Eye (tissue), 1 donor: Measurements from ENCODE around the gene PPT2.
"Not testable (repeated sequence)": the region's sequence is repeated elsewhere in the genome, so short reads cannot be mapped to it uniquely, and the experiment has no call there.

Experiments
- DNase-seq: peaks from one replicate; pipeline ENCODE4 v3.0.0-alpha.2; 2015

The PPT2 gene

DNA sequence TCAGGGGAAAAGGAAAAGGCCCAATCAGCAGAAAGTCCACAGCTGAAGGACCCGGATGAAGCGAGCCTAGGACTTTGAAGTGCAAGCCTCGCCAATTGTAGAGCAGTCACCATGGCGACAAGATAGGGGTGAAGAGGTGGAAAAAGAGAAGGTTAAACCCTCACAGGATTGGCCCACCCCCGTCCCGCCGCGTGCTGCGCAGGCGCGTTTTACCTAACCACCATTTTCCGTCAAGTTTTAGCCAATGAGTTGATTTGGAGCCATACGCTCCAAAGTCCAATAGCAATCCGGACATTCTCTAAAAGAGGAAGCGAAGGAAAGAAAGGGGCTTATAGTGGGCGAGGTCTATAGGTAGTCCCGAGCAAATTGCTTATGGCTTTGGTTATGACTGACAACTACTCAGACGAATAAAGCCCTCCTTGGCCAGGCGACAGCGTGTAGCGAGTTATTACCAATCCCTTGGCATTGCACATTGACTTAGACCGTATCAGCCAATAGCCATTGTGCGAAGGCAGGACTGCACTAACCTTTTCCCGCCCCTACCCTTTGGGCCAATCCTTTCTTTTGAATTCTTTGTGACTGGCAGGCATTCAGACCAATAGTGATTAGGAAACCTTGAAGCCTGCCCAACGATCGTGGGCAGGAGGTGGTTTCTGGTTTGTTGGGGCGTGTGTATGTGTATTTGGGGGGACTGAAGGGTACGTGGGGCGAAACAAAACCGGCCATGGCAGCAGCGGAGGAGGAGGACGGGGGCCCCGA lies 24.0 kb downstream of the PPT2 start, which contains the start of gene RNF5:
Gene RNF5, plus strand, starts transcription at position 618 of the 759 bp plus-strand sequence. Its CDS starts 107 bp downstream, at position 725.
- peak; percentile 100 for DNase-seq

GRCh38 chr6:32178547-32179440 lies 24.9 kb downstream of the PPT2 start:
- DNase-seq, result peak; percentile 66

GRCh38 chr6:32179766-32180405 lies 25.9 kb downstream of the PPT2 start:
- no peak for DNase-seq

DNA sequence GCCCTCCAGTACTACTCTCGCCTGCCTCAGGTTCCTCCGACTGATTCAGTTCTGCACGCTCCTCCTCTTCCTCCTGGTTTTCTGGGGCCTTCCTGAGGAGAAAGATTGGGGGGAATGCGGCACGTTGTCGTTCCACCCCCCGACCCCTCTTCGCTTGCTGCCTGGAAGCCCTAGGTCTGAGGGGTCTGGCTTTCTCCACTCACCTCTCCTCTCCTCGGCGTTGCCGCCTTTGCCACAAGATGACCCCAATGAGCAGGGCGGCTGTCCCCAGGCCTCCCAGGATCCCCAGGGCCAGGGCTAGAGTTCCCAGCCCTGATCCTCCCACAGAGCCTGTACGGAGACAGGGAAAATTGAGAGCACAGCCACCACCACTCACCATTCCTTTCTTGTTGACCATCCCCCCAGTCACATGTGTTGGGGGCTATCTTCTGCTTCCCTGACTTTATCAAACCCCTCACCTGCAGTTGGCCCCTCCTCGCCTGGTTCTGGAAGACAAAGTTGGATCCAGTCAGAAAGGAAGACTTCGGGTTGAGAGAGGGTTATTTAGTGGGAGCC lies 27.3 kb downstream of the PPT2 start:
- no peak for DNase-seq

GRCh38 chr6:32181915-32182529 lies 28.1 kb downstream of the PPT2 start:
- DNase-seq, result no peak

DNA sequence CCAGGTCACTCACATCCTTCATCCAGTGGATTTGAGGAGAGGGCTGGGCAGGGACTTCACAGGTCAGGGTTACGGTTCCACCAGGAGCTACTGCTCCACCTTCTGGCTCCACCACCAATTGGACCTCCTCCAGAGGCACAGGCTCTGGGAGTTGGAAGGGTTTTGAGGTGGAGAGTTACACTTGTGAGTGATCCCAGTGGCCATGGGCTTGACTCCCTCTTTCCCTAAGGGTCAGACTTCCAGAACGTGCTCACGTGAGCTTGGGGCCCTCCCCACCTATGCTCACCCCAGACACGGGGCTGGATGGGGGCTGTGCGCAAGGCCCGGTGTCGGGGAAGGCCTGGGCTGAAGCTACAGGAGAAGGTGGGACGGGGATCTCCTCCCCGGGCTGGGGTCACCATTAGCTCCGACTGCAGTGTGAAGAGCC lies 28.6 kb downstream of the PPT2 start:
- DNase-seq, result no peak

- DNase-seq, result no peak
Observed at GRCh38 chr6:32183030-32183429, 29.1 kb downstream of the PPT2 start.

GRCh38 chr6:32183483-32184083 lies 29.6 kb downstream of the PPT2 start:
- DNase-seq, result no peak

- DNase-seq, result no peak
Observed at GRCh38 chr6:32184084-32184640, 30.2 kb downstream of the PPT2 start, which contains the start of gene AGER. TSS of gene AGER (minus strand) at chr6:32184253. CDS start at chr6:32184222, 31 bp downstream.

DNA sequence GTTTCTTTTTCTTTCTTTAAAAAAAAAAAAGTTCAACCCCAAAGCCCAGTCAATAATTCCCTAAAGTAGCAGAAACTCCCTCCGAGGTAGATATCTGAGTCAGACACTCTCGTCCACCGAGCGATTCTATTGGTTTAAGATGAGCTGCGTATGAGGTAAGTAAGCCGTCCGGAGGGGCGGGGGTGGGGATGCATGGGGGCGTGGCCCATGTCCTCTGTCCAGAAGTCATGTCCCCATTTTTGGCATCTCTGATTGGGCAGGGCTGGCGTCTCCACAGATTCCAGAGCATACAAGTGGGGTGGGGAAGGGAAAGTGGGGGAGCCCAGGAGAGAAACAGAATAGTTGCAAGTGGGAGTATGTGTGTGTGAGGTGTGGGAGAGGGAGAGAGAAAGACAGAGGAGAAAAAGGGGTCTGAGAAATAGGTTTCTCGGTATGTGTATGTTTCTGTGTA lies 31.8 kb downstream of the PPT2 start:
- peak; percentile 82 for DNase-seq

- DNase-seq, result peak; percentile 39
Observed at GRCh38 chr6:32186151-32186840, 32.4 kb downstream of the PPT2 start.

DNA sequence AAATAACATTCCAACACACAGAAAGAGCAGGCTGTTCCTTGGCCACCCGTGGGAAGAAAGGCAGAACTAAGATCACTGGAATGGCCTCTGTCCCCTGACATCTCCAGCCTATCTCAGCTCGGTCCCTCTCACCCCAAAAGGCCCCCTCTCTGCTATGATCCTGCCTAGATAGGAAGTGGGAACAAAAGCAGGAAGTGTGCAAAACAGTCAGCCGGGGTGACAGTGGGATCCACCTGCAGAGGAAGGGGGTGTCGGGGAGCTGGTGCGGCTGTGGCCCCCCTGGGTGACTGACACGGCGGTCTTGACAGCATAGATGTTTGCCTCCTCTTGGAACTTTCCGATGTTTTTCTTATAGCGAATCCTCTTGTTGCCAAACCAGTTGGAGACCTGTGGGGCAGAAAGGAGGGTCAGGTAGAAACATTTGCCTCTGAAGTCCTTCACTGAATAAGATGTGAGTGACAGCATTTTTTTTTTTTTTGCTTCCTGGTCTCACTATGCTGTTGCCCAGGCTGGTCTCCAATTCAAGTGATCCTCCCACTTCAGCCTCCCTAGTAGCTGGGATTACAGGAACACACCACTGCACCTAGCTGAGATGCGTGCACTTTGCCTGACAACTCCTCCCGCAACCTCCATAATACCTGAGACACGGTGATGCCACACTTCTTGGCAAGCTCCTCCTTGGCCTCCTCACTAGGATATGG lies 33.2 kb downstream of the PPT2 start:
- no peak for DNase-seq

GRCh38 chr6:32187725-32188380 lies 33.9 kb downstream of the PPT2 start:
- not testable (repeated sequence) for DNase-seq

GRCh38 chr6:32188381-32189068 lies 34.6 kb downstream of the PPT2 start:
- peak; percentile 60 for DNase-seq

GRCh38 chr6:32189069-32189741 lies 35.3 kb downstream of the PPT2 start:
- peak; percentile 47 for DNase-seq

- DNase-seq, result no peak
Observed at GRCh38 chr6:32189742-32190053, 35.8 kb downstream of the PPT2 start.

- peak; percentile 98 for DNase-seq
Observed at GRCh38 chr6:32190054-32190851, 36.3 kb downstream of the PPT2 start, which contains the start of gene PBX2. TSS of gene PBX2 (minus strand) at chr6:32190202. CDS start at chr6:32189915, 287 bp downstream.
